Vagina (tissue), 2 donors: ENCODE results near the gene TMEM184B. TPM values are rescaled to one million over a fixed set of nuclear protein-coding genes. Genes with fewer than 3 reads are reported as not detected.

Source experiments
- DNase-seq, 2 donors: peaks; one replicate each; pipeline ENCODE4 v3.0.0-alpha.2; 2017; ENCODE audit errors: extremely low spot score in 2 of 2
- H3K27ac ChIP-seq: fragments of 200-600 bp; sonication (generic); one replicate; pipeline ENCODE4 v1.5.1; 2019
- H3K27me3 ChIP-seq: fragments of 200-600 bp; sonication (generic); one replicate; pipeline ENCODE4 v1.5.1; 2019
- H3K36me3 ChIP-seq, 2 donors: fragments of 200-600 bp; sonication (generic); one replicate each; pipeline ENCODE4 v1.5.1; 2017 to 2019
- H3K4me1 ChIP-seq: fragments of 200-600 bp; sonication (generic); one replicate; pipeline ENCODE4 v1.5.1; 2019
- H3K4me3 ChIP-seq, 2 donors: fragments of 200-600 bp; sonication (generic); 1 replicate in 1 of 2; 2 replicates in 1 of 2; pipeline ENCODE4 v1.5.1; 2016 to 2019
- H3K9me3 ChIP-seq: fragments of 200-600 bp; sonication (generic); one replicate; pipeline ENCODE4 v1.5.1; 2019
- POLR2A ChIP-seq, 2 donors: fragments of 450-650 bp; IDR thresholded peaks; one replicate each; pipeline ENCODE4 v1.6.1; 2017; ENCODE audit warnings: antibody characterized with exemption in 2 of 2, mild to moderate bottlenecking in 2 of 2, moderate library complexity in 2 of 2
- POLR2AphosphoS5 ChIP-seq, 2 donors: sonication (generic); formaldehyde crosslinking; IDR thresholded peaks; one replicate each; pipeline ENCODE4 v1.9.0; 2017; ENCODE audit warnings: antibody characterized with exemption in 2 of 2, mild to moderate bottlenecking in 2 of 2, low read depth in 1 of 2; ENCODE audit not compliant: insufficient read depth in 1 of 2
- intact Hi-C: fragments of 100-400 bp; cut with DNase I; formaldehyde crosslinking; loops from one replicate; pipeline ENCODE4 v1.15.1; 2023
- total RNA-seq: library from RNA; depleted of rRNA; stranded (reverse); fragments of >200 nt; gene quantifications from one replicate; pipeline ENCODE4 v1.2.3, GENCODE V29; 2016
- TF ChIP-seq, protein P1 (sequence below), 3 experiments: fragments of 450-650 bp in 2 of 3; fragments of 200-600 bp in 1 of 3; sonication (generic) in 1 of 3; IDR thresholded peaks; one replicate each; pipeline ENCODE4 v1.5.1; 2017 to 2019; ENCODE audit warnings: antibody characterized with exemption in 3 of 3, mild to moderate bottlenecking in 2 of 3, moderate library complexity in 2 of 3

The TMEM184B gene
- total RNA-seq, 1 donor from 2014 or later = 50.8 TPM

DNA sequence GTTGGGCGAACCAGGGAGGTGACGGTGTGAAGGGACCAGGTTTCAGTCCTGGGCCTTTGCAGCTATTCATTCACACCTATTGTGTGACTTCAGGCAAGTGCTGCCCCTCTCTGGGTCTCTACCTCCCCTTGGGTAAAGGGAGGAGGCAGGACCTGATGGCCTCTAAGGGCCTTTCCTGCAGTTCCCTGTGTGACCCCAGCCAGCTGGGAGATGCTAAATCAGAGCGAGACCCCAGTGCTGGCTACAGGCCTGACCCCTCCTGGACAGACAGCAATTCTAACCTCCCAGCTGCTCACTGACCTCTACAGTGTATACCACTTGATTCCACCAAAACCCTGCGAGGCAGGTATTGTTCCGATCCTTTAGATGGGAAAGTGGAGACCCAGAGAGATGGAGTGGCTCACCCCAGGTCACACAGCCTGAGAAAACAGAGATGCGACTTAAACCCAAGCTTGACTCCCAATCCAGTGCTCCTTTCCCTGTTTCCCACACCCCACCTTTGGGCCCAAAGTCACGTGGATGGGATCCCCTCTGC, 64.8 kb downstream of the TMEM184B start:
- Histone ChIP-seq H3K27me3 (no peaks in the 10 kb centered on the region), H3K36me3 (no peaks in the 10 kb centered on the region), H3K9me3 (no peaks in the 10 kb centered on the region), H3K4me3 (no peak overlapping the region), H3K27ac (no peak overlapping the region), H3K4me1 (peaks cover 47% of the 10 kb centered on the region)
- TF ChIP-seq POLR2A (IDR thresholded peaks at IDR 0.05) = no peak
- TF ChIP-seq POLR2AphosphoS5 (IDR thresholded peaks at IDR 0.05; ENCODE audit: insufficient read depth in 1 of 2, low read depth in 1 of 2) = no peak
- TF ChIP-seq, protein P1, sequence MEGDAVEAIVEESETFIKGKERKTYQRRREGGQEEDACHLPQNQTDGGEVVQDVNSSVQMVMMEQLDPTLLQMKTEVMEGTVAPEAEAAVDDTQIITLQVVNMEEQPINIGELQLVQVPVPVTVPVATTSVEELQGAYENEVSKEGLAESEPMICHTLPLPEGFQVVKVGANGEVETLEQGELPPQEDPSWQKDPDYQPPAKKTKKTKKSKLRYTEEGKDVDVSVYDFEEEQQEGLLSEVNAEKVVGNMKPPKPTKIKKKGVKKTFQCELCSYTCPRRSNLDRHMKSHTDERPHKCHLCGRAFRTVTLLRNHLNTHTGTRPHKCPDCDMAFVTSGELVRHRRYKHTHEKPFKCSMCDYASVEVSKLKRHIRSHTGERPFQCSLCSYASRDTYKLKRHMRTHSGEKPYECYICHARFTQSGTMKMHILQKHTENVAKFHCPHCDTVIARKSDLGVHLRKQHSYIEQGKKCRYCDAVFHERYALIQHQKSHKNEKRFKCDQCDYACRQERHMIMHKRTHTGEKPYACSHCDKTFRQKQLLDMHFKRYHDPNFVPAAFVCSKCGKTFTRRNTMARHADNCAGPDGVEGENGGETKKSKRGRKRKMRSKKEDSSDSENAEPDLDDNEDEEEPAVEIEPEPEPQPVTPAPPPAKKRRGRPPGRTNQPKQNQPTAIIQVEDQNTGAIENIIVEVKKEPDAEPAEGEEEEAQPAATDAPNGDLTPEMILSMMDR (IDR thresholded peaks at IDR 0.05) = no peak
- intact Hi-C loops = no loop called here
- peak in 1 of 2 donors; percentile 79 for DNase-seq

DNA sequence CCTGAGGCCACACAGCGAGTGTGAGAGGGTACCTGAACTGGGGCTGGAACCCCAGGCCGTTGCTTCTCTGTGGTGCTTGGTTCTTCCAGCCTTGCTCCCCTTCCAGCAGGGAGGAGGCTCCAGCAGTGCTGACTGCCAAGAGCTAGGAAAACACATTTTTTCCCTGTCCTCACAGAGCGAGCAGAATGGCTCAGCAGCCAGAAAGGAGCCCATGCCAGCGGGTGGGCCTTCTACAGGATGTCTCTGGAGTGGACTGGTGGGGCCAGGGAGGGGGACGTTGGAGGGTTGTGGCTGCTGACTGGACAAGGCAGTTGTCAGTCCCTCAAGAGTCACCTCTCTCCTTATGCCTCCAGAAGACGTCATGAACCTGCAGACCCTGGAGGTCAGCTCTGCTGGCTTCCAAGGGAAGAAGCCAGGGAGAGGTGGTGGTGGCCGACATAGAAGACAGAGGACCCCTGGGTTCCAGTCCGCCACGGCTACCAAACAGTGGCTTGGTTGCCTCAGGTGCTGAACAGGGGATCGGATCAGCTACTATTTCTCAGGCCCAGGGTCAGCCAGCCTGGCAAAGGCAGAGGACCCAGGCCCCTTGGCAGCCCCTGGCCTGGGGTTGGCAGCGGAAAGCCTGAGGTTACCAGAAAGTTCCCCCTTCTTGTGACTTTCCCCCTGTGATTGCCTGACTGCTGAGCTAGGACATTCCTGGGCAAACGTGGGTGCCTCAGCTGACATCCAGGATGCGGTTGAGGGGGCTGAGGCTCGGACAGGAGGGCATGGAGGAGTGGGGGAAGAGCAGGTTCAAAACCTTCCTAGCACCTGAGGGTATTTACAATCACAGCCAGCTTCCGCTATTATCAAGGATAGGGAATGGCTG, 67.3 kb downstream of the TMEM184B start:
- peaks cover 50% of the 10 kb centered on the region for H3K4me1 ChIP-seq
- no peaks in the 10 kb centered on the region for H3K36me3 ChIP-seq
- H3K27ac ChIP-seq = peak overlapping the region; percentile 100
- TF ChIP-seq POLR2A (IDR thresholded peaks at IDR 0.05) (no peak), POLR2AphosphoS5 (IDR thresholded peaks at IDR 0.05; ENCODE audit: insufficient read depth in 1 of 2, low read depth in 1 of 2) (peak; percentile 76 to 79)
- TF ChIP-seq, protein P1 (IDR thresholded peaks at IDR 0.05) = no peak
- H3K9me3 ChIP-seq = no peaks in the 10 kb centered on the region
- H3K27me3 ChIP-seq = no peaks in the 10 kb centered on the region
- peak in 1 of 2 donors; percentile 91 for DNase-seq
- H3K4me3 ChIP-seq = peak overlapping the region; percentile 9 to 36
- intact Hi-C loops = no loop called here

DNA sequence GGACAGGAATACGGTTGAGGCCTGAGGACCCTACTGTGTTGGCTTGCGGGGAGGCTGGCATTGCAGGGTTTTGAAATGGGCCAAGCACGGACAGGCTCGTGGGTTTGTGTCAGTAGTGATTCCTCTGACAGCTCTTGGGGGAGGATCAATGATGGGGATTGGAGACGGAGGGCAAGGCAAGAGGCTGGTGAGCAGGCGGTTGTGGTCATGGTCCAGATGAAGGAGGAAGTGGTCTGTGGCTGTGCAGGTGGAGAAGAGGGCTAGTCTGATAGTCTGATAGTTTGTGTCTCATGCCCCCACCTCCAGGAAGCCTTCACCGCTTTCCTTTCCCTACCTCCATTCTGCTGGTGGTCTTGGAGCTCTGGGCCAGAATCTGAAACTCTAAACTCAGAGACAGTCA, 68.0 kb downstream of the TMEM184B start:
- TF ChIP-seq, protein P1 (IDR thresholded peaks at IDR 0.05) = no peak
- no peak for TF ChIP-seq POLR2AphosphoS5 (IDR thresholded peaks at IDR 0.05; ENCODE audit: insufficient read depth in 1 of 2, low read depth in 1 of 2)
- TF ChIP-seq POLR2A (IDR thresholded peaks at IDR 0.05) = no peak
- DNase-seq = no peak
- intact Hi-C loops = no loop called here

DNA sequence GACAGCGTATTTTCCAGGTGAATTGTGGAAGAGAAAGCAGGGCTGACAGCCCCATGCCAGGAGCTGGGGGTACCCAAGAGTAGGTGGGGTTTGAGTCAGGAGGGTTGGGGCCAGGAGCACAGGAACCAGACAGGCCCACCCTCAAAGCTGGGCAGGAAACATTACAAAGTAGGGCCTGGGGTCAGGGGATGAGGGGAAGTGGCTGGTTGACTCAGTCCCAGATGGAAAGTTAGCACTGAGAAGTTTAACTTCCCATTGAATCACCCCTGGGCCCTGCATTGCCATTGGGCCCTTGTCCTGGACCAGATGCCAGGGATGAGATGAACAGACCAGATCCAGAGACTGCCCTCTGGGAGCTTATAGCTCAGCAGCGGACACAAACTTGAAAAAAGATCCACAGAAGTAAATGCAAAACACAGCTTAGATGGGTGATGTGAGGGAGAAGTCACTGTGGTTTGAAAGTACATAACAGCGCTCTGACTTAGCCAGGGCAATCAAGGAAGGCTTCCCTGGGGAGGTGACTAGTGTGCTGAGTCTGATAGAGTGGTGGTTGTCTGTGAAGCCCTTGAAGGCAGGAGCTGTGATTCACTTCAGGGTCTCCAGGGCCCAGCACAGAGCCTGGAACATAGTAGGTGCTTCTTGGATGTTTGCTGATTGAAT, 68.8 kb downstream of the TMEM184B start:
- no peaks in the 10 kb centered on the region for H3K27me3 ChIP-seq
- peaks cover 50% of the 10 kb centered on the region for H3K4me1 ChIP-seq
- H3K4me3 ChIP-seq = peak overlapping the region; percentile 85 to 90
- H3K27ac ChIP-seq = peak overlapping the region; percentile 100
- no peaks in the 10 kb centered on the region for H3K36me3 ChIP-seq
- H3K9me3 ChIP-seq = no peaks in the 10 kb centered on the region
- intact Hi-C loops = loop anchor here (2.0 kb wide), 2 partner anchors 53 to 113 kb away; partner anchors contain the start of gene CSNK1E
- TF ChIP-seq, protein P1 (IDR thresholded peaks at IDR 0.05) = no peak
- TF ChIP-seq POLR2AphosphoS5 (IDR thresholded peaks at IDR 0.05; ENCODE audit: insufficient read depth in 1 of 2, low read depth in 1 of 2) (no peak), POLR2A (IDR thresholded peaks at IDR 0.05) (no peak)
- no peak for DNase-seq

More for the DNA sequence above, 68.0 kb downstream of the TMEM184B start:
- H3K27me3 ChIP-seq = no peaks in the 10 kb centered on the region
- peak overlapping the region; percentile 100 for H3K27ac ChIP-seq
- peak overlapping the region; percentile 9 to 36 for H3K4me3 ChIP-seq
- H3K4me1 ChIP-seq = peaks cover 50% of the 10 kb centered on the region
- H3K9me3 ChIP-seq = no peaks in the 10 kb centered on the region
- no peaks in the 10 kb centered on the region for H3K36me3 ChIP-seq
